Testis (tissue), 3 donors: ENCODE measurements around the gene GTPBP4. TPM values are rescaled to one million over a fixed set of nuclear protein-coding genes. Genes with fewer than 3 reads are reported as not detected.

ENCODE experiments used
- DNase-seq: peaks from one replicate; pipeline ENCODE4 v3.0.0-alpha.2; 2019
- H3K27ac ChIP-seq, 2 donors: fragments of 200-600 bp; sonication (generic); one replicate each; pipeline ENCODE4 v1.5.1; 2019
- H3K27me3 ChIP-seq: fragments of 200-600 bp; sonication (generic); one replicate; pipeline ENCODE4 v1.5.1; 2019
- H3K36me3 ChIP-seq: fragments of 200-600 bp; sonication (generic); one replicate; pipeline ENCODE4 v1.5.1; 2017; ENCODE audit warnings: low read depth; ENCODE audit errors: missing control alignments
- H3K4me1 ChIP-seq: fragments of 200-600 bp; sonication (generic); one replicate; pipeline ENCODE4 v1.5.1; 2019
- H3K4me3 ChIP-seq, 2 donors: fragments of 200-600 bp; sonication (generic); one replicate each; pipeline ENCODE4 v1.5.1; 2017 to 2019
- H3K9me3 ChIP-seq: fragments of 200-600 bp; sonication (generic); one replicate; pipeline ENCODE4 v1.5.1; 2017
- CTCF ChIP-seq, 3 experiments: fragments of 450-650 bp in 2 of 3; fragments of 200-600 bp in 1 of 3; sonication (generic) in 1 of 3; IDR thresholded peaks; one replicate each; pipeline ENCODE4 v1.5.1; 2016 to 2019; ENCODE audit warnings: antibody characterized with exemption in 3 of 3, mild to moderate bottlenecking in 2 of 3, moderate library complexity in 1 of 3
- POLR2A ChIP-seq: fragments of 450-650 bp; IDR thresholded peaks from one replicate; pipeline ENCODE4 v1.6.1; 2017; ENCODE audit warnings: antibody characterized with exemption, mild to moderate bottlenecking, moderate library complexity
- WGBS, 2 donors: methylation state at CpG; one replicate each; pipeline ENCODE4 v1.1.5; 2018; 5-methylcytosine and 5-hydroxymethylcytosine counted together
- intact Hi-C: fragments of 100-400 bp; cut with DNase I; formaldehyde crosslinking; loops from one replicate; pipeline ENCODE4 v1.15.1; 2023; ENCODE audit warnings: low total_unique reads
- polyA plus RNA-seq: library from polyadenylated mRNA; stranded (reverse); fragments of 350-450 nt; fragmentation: Illumina TruSeq; extraction: RNeasy Lipid Tissue Mini Kit (QIAGEN cat#74804); gene quantifications from one replicate; pipeline ENCODE4 v1.2.3, GENCODE V29; 2014; ENCODE audit warnings: low read depth, low replicate concordance; ENCODE audit not compliant: insufficient read depth
- total RNA-seq, 2 donors: library from RNA; depleted of rRNA; stranded (reverse); fragments of >200 nt; gene quantifications; one replicate each; pipeline ENCODE4 v1.2.3, GENCODE V29; 2016

Gene GTPBP4
- total and polyA plus RNA-seq, 3 donors from 2014 or later: 54.9 to 81.8 (median 57.2) TPM

- peak overlapping the region; percentile 99 for H3K27ac ChIP-seq
- H3K27me3 ChIP-seq: no peaks in the 10 kb centered on the region
- H3K9me3 ChIP-seq: no peaks in the 10 kb centered on the region
- intact Hi-C loops: no loop called here
- peak; percentile 51 for DNase-seq
- 0% methylated on average over 36 to 37 of the region's 37 CpGs for WGBS, 2 donors
- peak overlapping the region; percentile 73 to 85 for H3K4me3 ChIP-seq
- H3K4me1 ChIP-seq: peaks cover 15% of the 10 kb centered on the region
- H3K36me3 ChIP-seq: no peaks in the 10 kb centered on the region
- TF ChIP-seq POLR2A (no peak), CTCF (IDR thresholded peaks at IDR 0.05) (no peak)
Observed at GRCh38 chr10:1048349-1048731, 60.1 kb downstream of the GTPBP4 start.

GRCh38 chr10:1048732-1049424 lies 60.6 kb downstream of the GTPBP4 start, which contains the start of gene IDI1:
IDI1 (minus strand) TSS chr10:1049119; CDS start chr10:1049003, 116 bp downstream.
- Histone ChIP-seq H3K9me3 (no peaks in the 10 kb centered on the region), H3K27ac (peak within 1 kb of the TSS; percentile 99), H3K36me3 (no peaks in the 10 kb centered on the region), H3K27me3 (no peaks in the 10 kb centered on the region), H3K4me3 (peak within 1 kb of the TSS; percentile 73 to 85), H3K4me1 (peaks cover 15% of the 10 kb centered on the region)
- intact Hi-C loops: no loop called here
- 0% methylated on average over 24 of the region's 83 CpGs; no CpG with 5 or more reads in 1 of the 2 donors for WGBS, 2 donors
- TF ChIP-seq POLR2A (peak; percentile 64), CTCF (IDR thresholded peaks at IDR 0.05) (no peak)
- DNase-seq: peak; percentile 98

GRCh38 chr10:1049425-1049958 lies 61.3 kb downstream of the GTPBP4 start:
- DNase-seq: no peak
- Histone ChIP-seq H3K36me3 (no peaks in the 10 kb centered on the region), H3K4me3 (peak overlapping the region; percentile 73 to 85), H3K4me1 (peaks cover 15% of the 10 kb centered on the region), H3K27me3 (no peaks in the 10 kb centered on the region), H3K9me3 (no peaks in the 10 kb centered on the region), H3K27ac (peak overlapping the region; percentile 99)
- intact Hi-C loops: no loop called here
- TF ChIP-seq CTCF (IDR thresholded peaks at IDR 0.05): no peak
- no peak for TF ChIP-seq POLR2A
- WGBS, 2 donors: 1% methylated on average over 20 to 34 of the region's 34 CpGs

- no peak for TF ChIP-seq CTCF (IDR thresholded peaks at IDR 0.05)
- TF ChIP-seq POLR2A: no peak
- H3K4me1 ChIP-seq: peaks cover 15% of the 10 kb centered on the region
- peak overlapping the region; percentile 73 to 85 for H3K4me3 ChIP-seq
- WGBS, 2 donors: 30 to 31% methylated on average over 5 of the region's 5 CpGs
- DNase-seq: peak; percentile 37
- H3K9me3 ChIP-seq: no peaks in the 10 kb centered on the region
- intact Hi-C loops: no loop called here
- H3K27ac ChIP-seq: peak overlapping the region; percentile 99
- H3K27me3 ChIP-seq: no peaks in the 10 kb centered on the region
- no peaks in the 10 kb centered on the region for H3K36me3 ChIP-seq
Observed at GRCh38 chr10:1050145-1050544, 61.9 kb downstream of the GTPBP4 start.
